ENCODE results near the gene MMP7. TPM values are rescaled to one million over a fixed set of nuclear protein-coding genes. Genes with fewer than 3 reads are reported as not detected.

The MMP7 gene
- total RNA-seq, 1 donor from 2014 or later = not detected

DNA sequence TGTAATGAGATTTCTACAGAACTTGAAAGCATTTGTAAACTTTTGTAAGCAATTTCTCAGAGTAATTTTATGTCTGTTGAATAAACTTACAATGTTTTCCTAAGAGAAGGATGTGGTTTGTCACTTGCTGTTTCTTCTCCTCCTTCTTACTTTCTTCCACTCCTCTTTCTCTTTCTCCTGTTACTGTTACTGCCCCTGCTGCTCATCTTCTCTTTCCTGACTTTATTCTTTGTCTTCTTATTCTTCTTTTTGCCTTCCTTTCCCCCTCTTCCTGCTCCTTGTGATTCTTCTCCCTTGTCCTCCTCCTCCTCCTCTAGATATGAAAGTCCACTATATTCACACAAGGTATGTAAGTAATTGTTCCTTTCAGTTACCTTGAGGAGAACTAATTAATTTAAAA lies 31.1 kb upstream of the MMP7 start:
- no peak for DNase-seq
- H3K36me3 Mint-ChIP-seq (ENCODE audit: unreplicated experiment) = no peaks in the 10 kb centered on the region
- no peaks in the 10 kb centered on the region for H3K27me3 Mint-ChIP-seq (ENCODE audit: unreplicated experiment)
- TF ChIP-seq, protein P1, sequence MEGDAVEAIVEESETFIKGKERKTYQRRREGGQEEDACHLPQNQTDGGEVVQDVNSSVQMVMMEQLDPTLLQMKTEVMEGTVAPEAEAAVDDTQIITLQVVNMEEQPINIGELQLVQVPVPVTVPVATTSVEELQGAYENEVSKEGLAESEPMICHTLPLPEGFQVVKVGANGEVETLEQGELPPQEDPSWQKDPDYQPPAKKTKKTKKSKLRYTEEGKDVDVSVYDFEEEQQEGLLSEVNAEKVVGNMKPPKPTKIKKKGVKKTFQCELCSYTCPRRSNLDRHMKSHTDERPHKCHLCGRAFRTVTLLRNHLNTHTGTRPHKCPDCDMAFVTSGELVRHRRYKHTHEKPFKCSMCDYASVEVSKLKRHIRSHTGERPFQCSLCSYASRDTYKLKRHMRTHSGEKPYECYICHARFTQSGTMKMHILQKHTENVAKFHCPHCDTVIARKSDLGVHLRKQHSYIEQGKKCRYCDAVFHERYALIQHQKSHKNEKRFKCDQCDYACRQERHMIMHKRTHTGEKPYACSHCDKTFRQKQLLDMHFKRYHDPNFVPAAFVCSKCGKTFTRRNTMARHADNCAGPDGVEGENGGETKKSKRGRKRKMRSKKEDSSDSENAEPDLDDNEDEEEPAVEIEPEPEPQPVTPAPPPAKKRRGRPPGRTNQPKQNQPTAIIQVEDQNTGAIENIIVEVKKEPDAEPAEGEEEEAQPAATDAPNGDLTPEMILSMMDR (IDR thresholded peaks at IDR 0.05; ENCODE audit: partially characterized antibody, unreplicated experiment) = no peak
- no peak overlapping the region for H3K27ac Mint-ChIP-seq (ENCODE audit: unreplicated experiment)
- no peak overlapping the region for H3K4me3 Mint-ChIP-seq (ENCODE audit: unreplicated experiment)
- H3K9me3 Mint-ChIP-seq (ENCODE audit: unreplicated experiment) = peaks cover 5% of the 10 kb centered on the region
- no peaks in the 10 kb centered on the region for H3K4me1 Mint-ChIP-seq (ENCODE audit: low read depth, unreplicated experiment)

DNA sequence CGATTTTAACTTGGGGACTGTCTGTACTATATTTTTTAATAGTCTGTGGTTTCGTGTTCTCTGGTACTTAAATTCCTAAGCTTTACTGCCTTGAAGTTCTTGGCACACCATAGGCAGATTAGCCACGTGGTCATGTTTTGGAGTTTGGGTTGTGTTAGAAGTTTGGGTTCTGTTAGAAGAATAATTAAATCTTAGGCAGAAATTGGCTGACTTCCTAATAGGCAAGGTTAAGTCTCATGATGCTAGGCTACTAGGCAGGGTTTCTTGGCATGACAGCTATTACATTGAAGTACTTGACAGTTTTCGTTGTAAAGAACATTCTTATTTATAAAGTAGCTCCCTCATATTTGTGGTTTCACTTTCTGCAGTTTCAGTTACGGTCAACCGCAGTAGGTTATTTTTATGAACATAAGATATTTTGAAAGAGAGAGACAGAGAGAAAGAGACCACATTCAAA lies 30.0 kb upstream of the MMP7 start:
- Mint-ChIP-seq H3K27ac (ENCODE audit: unreplicated experiment) (no peak overlapping the region), H3K36me3 (ENCODE audit: unreplicated experiment) (no peaks in the 10 kb centered on the region), H3K9me3 (ENCODE audit: unreplicated experiment) (no peaks in the 10 kb centered on the region), H3K4me3 (ENCODE audit: unreplicated experiment) (no peak overlapping the region), H3K27me3 (ENCODE audit: unreplicated experiment) (no peaks in the 10 kb centered on the region), H3K4me1 (ENCODE audit: low read depth, unreplicated experiment) (no peaks in the 10 kb centered on the region)
- TF ChIP-seq, protein P1 (IDR thresholded peaks at IDR 0.05; ENCODE audit: partially characterized antibody, unreplicated experiment) = no peak
- DNase-seq = no peak

DNA sequence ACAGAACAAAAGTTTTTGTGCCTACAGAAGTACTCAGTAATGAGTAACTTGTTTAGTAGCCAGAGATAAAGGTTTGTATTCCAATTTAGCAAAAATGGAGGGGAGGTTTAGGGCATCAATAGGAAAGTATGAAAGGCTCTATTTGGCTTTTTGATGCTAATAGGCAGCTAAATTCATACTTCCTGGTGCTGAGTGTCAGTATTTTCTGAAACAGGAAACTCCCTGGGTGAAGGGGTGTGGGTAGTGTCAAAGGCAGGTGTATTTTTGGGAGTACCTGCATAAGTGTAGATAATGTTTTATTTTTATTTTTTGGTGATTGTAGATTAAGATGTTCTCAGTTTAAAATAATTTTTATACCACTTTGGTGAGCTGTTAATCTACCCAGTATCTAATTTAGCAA lies 29.3 kb upstream of the MMP7 start:
- Mint-ChIP-seq H3K27me3 (ENCODE audit: unreplicated experiment) (no peaks in the 10 kb centered on the region), H3K9me3 (ENCODE audit: unreplicated experiment) (no peaks in the 10 kb centered on the region), H3K4me3 (ENCODE audit: unreplicated experiment) (no peak overlapping the region), H3K27ac (ENCODE audit: unreplicated experiment) (no peak overlapping the region), H3K36me3 (ENCODE audit: unreplicated experiment) (no peaks in the 10 kb centered on the region), H3K4me1 (ENCODE audit: low read depth, unreplicated experiment) (no peaks in the 10 kb centered on the region)
- DNase-seq = no peak
- TF ChIP-seq, protein P1 (IDR thresholded peaks at IDR 0.05; ENCODE audit: partially characterized antibody, unreplicated experiment) = no peak

DNA sequence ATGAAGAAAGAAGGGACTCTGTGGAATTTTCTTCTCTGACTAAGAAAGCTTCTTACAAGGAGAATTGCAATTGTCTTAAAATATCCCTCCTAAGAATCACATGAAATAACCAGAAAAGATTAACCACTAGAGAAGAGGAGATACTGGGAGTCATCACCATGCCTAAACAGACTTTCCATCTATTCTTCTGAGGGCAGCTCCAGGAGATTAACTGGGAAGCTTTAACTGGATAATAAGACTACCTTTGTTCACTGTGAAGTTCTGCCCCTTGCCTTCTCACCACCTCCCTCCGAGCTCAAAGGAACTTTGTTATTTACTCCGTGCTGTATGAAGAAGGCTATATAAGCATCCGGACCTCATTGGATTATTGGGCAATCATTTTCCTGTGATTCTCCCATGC lies 24.5 kb upstream of the MMP7 start:
- Mint-ChIP-seq H3K27me3 (ENCODE audit: unreplicated experiment) (peaks cover 1% of the 10 kb centered on the region), H3K27ac (ENCODE audit: unreplicated experiment) (no peak overlapping the region)
- no peak for DNase-seq

DNA sequence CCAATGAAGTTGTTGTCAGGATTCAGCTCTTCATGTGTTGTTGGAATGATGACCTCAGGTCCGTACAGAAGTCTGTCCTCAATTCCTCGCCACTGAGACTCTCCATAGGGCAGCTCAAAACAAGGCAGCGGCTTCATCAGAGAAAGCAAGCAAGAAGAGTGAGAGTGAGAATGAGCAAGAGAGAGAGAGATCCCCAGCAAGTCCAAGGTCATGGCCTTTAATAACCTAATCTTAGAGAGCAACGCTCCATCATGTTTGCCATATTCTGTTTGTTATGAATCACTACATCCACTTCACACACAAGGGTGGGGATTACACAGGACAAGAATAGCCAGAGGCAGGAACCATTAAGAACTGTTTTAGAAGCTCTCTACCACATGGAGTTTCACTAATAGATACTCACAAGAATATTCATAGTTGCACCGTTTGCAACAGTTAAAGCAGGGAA lies 23.3 kb upstream of the MMP7 start:
- TF ChIP-seq, protein P1 (IDR thresholded peaks at IDR 0.05; ENCODE audit: partially characterized antibody, unreplicated experiment) = no peak
- Mint-ChIP-seq H3K4me3 (ENCODE audit: unreplicated experiment) (no peak overlapping the region), H3K9me3 (ENCODE audit: unreplicated experiment) (peaks cover 2% of the 10 kb centered on the region), H3K36me3 (ENCODE audit: unreplicated experiment) (no peaks in the 10 kb centered on the region), H3K27ac (ENCODE audit: unreplicated experiment) (no peak overlapping the region), H3K4me1 (ENCODE audit: low read depth, unreplicated experiment) (peaks cover 8% of the 10 kb centered on the region), H3K27me3 (ENCODE audit: unreplicated experiment) (peaks cover 1% of the 10 kb centered on the region)
- DNase-seq = no peak

More for the DNA sequence above, 24.5 kb upstream of the MMP7 start:
- Mint-ChIP-seq H3K9me3 (ENCODE audit: unreplicated experiment) (peaks cover 2% of the 10 kb centered on the region), H3K4me1 (ENCODE audit: low read depth, unreplicated experiment) (peaks cover 8% of the 10 kb centered on the region), H3K36me3 (ENCODE audit: unreplicated experiment) (no peaks in the 10 kb centered on the region), H3K4me3 (ENCODE audit: unreplicated experiment) (no peak overlapping the region)
- TF ChIP-seq, protein P1 (IDR thresholded peaks at IDR 0.05; ENCODE audit: partially characterized antibody, unreplicated experiment) = no peak

All from glutamatergic neuron (in vitro differentiated cells).